NCI-H526 treated with DMSO at 0.1 percent for 48 hours (cell line): ENCODE data around the gene MTFR1L.

Experiments used
- DNase-seq: peaks from one replicate; lab custom pipeline; 2025; lab: John Stamatoyannopoulos, UW

Gene MTFR1L

DNA sequence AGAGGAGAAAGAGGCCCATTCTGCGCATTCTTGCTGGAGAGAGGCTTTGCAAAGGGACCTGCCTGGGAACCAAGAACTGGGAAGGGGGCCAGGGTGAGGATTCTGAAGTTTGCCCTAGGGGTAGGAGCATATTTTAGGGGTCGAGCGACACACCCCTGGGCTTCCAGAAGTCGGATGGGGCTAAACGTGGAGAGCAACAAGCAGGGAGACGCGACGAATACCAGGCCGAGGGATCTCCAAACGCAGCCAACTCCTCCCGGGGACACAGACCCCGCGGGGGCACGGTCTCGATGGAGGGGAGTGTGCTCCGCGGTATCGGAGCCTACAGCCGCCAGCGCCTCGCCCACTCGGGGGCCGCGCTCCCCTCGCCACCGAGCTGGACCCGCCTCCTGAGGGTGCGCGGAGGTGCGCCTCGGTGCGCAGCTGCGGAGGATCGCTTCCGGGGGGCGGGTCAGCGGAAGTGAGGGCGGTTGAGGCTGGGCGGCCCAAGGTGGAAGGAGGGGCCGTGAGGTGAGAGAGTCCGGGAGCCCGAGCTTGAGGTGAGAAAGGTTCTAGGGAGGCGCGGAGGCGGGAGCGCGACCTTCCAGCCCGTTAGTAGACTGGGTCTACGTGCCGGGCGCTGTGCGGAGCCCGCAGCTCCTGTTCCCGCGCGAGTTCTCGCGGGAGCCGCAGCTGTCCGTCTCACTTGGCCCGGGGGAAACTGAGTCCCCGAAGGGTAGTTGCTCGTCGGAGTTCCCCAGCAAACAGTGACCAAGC, at the start of gene MTFR1L:
Gene MTFR1L (plus strand): TSS at position 464 of the 756 bp plus-strand sequence. CDS start 3,151 bp downstream, outside the sequence.
- DNase-seq: peak; percentile 69

GRCh38 chr1:25770541-25771220, 49.1 kb upstream of the MTFR1L start:
- no peak for DNase-seq

DNA sequence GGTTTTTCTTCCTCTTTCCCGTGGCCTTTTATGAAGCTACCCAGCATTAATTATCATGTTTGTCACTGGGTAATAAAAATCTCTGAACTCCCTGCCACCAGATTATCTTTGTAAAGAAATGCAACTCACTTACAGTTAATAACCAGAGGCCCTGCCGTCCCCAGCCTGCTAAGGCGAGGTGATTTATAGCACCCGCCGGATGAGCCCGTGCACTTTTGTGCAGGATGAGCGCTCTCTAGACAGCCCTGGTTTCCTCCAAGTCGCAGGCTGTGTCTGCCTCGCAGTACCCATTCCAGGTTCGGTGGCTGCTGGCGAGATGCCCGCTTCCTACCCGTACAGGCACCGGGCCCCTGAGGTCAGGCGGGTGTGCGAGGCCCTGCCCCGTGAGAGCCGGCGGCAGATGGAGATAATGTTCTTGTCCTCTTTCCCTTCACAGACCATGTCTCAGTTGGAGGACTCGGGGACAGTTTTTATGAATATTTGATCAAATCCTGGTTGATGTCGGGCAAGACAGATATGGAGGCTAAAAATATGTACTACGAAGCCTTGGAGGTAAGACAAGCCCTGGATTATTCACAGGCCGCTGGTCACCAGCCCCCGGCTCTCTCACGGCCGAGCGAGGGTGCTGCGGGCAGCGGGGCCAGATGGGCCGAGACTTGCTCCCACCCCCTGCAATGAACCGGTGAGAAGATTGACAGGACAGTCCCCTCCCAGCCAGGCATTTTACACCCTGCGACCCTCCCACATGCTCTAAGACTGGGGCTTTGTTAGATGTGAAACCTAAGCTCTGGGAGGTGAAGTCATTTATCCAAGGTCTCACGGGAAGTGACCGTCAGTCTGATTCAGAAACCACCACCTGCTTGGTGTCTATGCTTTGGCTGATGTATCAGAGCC, 48.3 kb upstream of the MTFR1L start:
- DNase-seq: peak; percentile 12

DNA sequence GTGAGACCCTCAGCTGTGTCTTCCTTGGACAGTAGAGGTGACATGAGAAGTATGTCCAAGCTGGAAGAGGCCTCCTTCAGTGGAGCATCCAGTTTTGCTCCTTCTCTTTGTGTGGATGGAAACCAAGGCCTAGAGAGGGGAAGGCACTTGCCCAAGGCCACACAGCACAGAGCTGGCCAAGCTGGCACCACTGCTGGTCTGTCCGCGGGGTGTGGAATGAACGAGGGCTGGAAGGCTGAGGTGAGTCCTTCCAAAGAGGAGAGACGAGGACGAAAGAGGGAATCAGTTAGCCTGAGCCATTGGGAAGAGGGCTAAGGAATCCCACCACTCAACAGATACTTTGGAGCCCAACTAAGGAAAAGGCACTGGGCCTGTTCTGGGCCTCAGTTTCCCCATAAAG, 47.6 kb upstream of the MTFR1L start:
- no peak for DNase-seq

- DNase-seq: no peak
These were observed 47.0 kb upstream of the MTFR1L start for GRCh38 chr1:25772692-25773245.

- no peak for DNase-seq
These were observed 46.2 kb upstream of the MTFR1L start for GRCh38 chr1:25773441-25774125.

- no peak for DNase-seq
These were observed 45.4 kb upstream of the MTFR1L start for GRCh38 chr1:25774206-25774803.

- no peak for DNase-seq
These were observed 44.6 kb upstream of the MTFR1L start for GRCh38 chr1:25774921-25775771.

DNA sequence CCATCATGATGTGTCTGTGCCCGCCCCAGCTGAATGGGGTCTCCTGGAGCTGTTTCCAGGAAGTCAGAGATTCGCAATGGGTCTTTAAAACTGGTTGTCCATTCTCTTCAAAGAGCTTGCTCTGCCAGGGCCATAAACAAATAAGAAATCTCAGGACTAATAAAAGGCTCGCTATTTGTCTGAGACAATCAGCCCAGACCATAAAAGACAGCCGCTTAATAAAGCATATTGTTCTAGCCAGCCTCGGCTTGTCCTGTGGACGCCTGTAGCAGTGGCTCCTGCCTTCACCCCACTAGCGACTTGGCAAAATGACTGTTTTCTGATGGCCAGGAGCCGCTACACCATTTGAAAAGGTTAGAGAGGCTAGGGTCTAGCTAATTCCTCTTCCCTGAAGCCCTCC, 40.4 kb upstream of the MTFR1L start:
- DNase-seq: no peak

DNA sequence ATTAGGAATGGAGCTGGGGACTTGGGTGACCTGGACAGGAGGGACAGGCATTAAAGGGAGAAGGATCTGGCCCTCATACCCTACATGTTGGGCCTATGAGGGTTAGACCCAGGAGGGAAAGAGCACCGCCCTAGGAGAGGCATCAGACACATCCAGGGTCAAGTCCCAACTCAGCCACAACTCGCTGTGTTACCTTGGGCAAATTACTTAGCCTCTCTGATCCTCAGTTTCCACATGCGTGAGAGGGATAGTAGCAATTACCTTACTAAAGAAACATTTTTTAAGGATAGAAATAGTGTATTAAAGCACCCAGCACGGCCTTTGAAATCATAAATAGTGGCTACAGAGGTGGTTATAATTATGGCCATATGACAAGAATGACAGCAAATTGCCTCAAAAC, 39.9 kb upstream of the MTFR1L start:
- DNase-seq: no peak

DNA sequence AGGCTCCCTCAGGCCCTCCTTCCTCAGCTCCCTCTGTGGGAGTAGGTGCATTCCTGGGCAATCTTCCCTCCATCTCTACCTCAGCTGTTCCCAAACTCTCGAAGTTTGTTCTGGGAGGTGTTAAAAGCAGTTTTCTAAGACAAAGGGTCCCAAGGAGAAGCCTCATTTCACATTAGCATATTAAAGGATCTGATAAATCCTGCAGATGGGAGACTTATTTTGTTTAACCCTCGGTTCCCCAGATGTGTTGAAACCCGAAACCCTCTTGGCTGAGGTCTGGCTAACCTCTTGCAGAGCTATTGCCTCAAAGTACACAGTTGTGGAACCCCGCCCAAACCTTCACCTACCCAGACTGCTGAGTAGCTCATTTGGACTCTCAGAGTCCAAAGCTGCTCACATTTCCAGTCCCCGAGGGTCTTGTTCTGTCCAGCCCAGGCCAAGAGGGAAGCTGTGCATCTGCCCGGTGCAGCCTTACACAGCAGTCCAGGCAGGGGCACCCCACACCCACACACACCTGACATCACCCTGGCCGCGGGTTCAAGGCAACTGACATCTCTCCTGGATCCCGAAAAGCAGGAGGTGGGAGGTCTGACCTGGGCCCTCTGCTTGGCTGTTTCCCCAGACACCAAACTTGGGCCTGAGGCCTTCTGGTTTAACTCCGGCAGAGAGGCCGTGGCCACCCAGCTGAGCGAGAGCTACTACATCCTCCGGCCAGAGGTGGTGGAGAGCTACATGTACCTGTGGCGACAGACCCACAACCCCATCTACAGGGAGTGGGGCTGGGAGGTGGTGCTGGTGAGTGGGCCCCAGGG, 39.2 kb upstream of the MTFR1L start:
- DNase-seq: no peak

GRCh38 chr1:25781130-25781433, 38.7 kb upstream of the MTFR1L start:
- no peak for DNase-seq

GRCh38 chr1:25782608-25783201, 37.0 kb upstream of the MTFR1L start:
- DNase-seq: no peak

DNA sequence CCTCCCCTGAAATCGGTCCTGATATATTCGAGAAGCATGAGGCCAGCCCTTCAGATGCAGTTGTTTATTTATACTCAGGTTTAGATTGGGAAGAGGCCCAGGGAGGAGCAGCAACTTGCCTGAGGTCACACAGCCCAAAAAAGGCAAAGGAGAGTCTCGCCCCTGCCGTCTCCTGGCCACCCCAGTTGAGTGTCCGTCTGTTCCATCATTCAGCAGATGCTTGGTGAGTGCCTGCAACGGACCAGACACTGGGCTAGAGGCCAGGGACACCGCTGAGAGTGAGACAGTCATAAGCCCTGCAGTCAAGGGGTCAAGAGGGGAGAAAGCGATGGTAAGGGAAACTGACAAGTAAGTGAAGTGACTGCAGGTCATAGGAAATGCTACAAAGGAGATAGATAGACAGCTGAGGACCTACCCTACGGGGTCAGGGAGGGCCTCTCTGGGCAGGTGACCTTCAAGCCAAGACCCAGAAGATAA, 35.1 kb upstream of the MTFR1L start:
- no peak for DNase-seq

DNA sequence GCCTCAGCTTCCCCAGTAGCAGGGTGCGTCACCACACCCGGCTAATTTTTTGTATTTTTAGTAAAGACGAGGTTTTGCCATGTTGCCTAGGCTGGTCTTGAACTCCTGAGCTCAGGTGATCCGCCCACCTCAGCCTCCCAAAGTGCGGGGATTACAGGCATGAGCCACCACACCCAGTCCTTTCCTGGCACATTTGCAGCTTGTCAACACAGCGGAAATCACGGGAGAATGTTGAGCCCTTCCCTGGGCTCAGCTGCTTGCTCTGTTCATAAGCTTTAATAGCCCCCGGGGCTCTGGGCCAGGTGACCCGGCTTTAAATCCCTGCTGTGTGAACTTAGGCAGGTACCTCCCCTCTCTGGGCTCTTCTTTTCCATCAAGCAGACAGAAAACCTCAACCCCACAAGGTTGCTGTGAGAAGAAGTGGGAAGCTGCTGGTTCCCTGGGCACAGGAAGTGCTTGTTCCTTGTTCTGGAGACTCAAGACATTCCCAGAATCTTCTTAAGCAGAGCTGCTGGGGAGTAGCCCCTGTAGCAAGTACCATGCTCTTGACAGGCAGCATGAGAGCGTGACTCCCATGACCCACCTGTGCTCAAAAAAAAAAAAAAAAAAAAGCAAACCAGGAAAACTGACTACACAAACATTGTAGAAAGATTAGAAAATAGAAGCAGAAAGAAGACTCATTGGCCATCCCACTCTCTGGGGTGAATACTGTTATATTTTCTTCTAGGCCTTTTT, 34.3 kb upstream of the MTFR1L start:
- DNase-seq: no peak

DNA sequence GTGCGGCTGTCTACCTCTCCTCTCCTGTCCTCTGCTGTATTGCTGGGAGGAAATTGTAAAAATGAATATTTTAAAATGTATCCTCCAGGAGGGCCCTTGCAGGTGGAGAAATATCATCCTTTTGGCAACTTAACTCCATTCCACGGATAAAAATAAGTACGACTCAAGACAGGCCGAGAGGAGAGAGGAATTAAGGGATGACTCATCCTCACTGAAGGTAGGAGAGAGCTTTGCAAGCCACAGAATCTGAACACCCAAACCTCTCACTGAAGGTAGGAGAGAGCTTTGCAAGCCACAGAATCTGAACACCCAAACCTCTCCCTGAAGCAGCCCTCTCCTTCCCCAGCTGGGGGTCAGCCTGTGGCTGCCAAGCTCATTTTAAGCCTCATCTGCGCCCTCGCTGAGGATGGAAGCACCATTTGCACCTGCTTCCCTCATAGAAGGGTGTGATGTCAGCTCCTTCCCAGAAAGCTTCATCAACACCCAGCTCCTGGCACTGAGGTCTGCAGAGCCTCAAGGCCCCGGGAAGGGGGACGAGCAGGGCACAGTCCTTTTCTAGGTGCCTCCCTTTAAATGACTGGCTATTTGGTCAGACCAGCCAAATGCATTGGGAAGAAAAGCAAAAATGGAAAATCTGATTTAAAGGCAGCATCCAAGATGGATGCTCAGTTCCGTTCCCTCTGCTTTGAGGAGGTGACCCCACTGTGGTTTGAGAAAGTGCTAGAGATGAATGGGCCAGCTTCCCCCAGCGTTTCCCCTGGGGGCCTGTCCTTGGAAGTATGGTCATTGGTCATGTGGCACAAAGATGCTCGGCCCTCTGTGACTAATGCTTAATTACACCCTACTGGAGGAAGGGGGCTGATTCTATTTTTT, 32.6 kb upstream of the MTFR1L start:
- no peak for DNase-seq

- no peak for DNase-seq
These were observed 32.0 kb upstream of the MTFR1L start for GRCh38 chr1:25787760-25788166.
